Adrenal gland (tissue), 5 donors: Measurements from ENCODE around the gene TUBGCP6.

ENCODE experiments used
- CTCF ChIP-seq, 6 experiments: fragments of 450-650 bp in 4 of 6; fragments of 200-600 bp in 2 of 6; sonication (generic) in 1 of 6; IDR thresholded peaks; 1 replicate in 5 of 6; 2 replicates in 1 of 6; pipeline versions ENCODE4 v1.5.1 to v1.8.0; 2016 to 2021; ENCODE audit warnings: antibody characterized with exemption in 6 of 6, mild to moderate bottlenecking in 2 of 6, moderate library complexity in 1 of 6
- POLR2A ChIP-seq, 2 donors: fragments of 450-650 bp; IDR thresholded peaks; one replicate each; pipeline ENCODE4 v1.6.1; 2017; ENCODE audit warnings: antibody characterized with exemption in 2 of 2, mild to moderate bottlenecking in 2 of 2, moderate library complexity in 1 of 2
- donor health status: DM: no; HTN: no; CAD: no.

GRCh38 chr22:50238755-50239154 lies 6.1 kb downstream of the TUBGCP6 start:
- TF ChIP-seq CTCF (IDR thresholded peaks at IDR 0.05) (no peak), POLR2A (IDR thresholded peaks at IDR 0.05) (no peak)
